Measurements from ENCODE around the gene XCR1. TPM values are rescaled to one million over a fixed set of nuclear protein-coding genes. Genes with fewer than 3 reads are reported as not detected.

XCR1 gene
- total and polyA plus RNA-seq, 2 experiments from 2014 or later, result not detected

DNA sequence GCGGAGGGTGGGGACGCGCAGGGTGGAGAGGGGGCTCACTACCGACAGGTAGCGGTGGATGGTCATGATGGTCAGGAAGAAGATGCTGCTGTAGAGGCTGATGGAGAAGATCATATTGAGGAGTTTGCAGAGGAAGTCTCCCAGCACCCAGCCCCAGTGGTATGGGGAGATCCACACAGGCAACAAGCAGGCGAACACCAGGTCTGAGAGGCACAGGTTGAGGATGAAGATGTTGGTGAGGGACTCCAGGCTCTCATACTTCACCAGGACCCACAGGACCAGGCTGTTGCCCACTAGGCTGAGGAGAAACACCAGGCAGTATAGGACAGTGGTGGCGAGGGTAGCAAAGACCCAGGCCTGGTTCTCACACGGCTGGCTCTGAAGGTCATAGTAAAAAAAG is 5.8 kb downstream of the XCR1 start (continued):
- no peak for TF ChIP-seq EZH2phosphoT487 (IDR thresholded peaks at IDR 0.05; ENCODE audit: unreplicated experiment)

DNA sequence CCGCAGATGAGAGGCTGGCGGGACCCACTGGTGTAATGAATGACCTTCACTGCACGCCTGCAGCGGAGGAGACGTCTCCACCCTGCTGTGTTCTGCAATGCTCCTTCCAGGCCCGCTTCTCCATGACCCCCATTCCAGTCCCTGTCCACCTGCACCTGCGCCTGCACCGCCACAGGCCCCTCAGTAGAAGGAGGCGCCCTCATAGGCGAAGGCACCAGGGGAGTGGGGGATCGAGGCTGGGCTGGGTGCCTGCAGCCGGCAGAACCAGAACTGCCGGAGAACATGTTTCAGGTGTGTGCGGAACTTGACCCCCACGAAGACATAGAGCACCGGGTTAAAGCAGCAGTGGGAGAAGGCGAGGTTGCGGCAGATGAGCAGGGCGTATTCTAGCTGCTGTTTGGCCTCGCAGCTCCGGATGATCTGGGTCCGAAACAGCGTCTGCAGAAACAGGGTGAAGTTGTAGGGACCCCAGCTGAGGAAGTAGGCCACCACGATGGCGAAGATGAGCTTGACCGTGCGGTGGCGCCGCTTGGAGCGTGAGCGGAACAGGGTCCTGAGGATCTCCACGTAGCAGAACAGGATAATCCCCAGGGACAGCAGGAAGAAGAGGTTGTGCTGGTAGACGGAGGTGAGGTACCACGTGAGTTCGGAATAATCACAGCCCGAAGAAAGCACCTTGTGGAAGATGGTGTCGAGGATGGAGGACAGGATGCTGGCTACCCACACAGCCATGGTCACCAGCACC is 6.3 kb downstream of the XCR1 start:
- Mint-ChIP-seq H3K36me3 (ENCODE audit: low read depth) (no peaks in the 10 kb centered on the region), H3K4me3 (no peak overlapping the region), H3K27ac (no peak overlapping the region), H3K9me3 (no peaks in the 10 kb centered on the region; the same call in 1 of the 3 replicates), H3K4me1 (no peaks in the 10 kb centered on the region), H3K27me3 (ENCODE audit: insufficient read depth, low read depth, poor library complexity) (peaks cover 9% of the 10 kb centered on the region)
- TF ChIP-seq ZNF331 (CRISPR knock-in tag; IDR thresholded peaks at IDR 0.05; ENCODE audit: low read depth), result no peak
- H3K4me2 ChIP-seq, result no peak overlapping the region
- H3K4me1 ChIP-seq (ENCODE audit: insufficient read depth), result no peaks in the 10 kb centered on the region
- ATAC-seq, result no peak
- peaks cover 11% of the 10 kb centered on the region; the same call in 1 of the 2 replicates for H3K9me2 ChIP-seq (ENCODE audit: insufficient read depth)
- H3K79me2 ChIP-seq (replicated peaks; ENCODE audit: insufficient read depth), result no peaks in the 10 kb centered on the region
- no peak overlapping the region for H3K27ac ChIP-seq (ENCODE audit: low read depth)
- no peak overlapping the region for H2AFZ ChIP-seq
- no peaks in the 10 kb centered on the region for H4K20me1 ChIP-seq (replicated peaks; ENCODE audit: insufficient read depth)
- H3K36me3 ChIP-seq (ENCODE audit: insufficient read depth), result no peaks in the 10 kb centered on the region
- no peak for DNase-seq (ENCODE audit: low spot score)
- H3F3A ChIP-seq (replicated peaks; ENCODE audit: low read depth), result no peaks in the 10 kb centered on the region
- no peak overlapping the region for H3K4me3 ChIP-seq
- H3K27me3 ChIP-seq (ENCODE audit: insufficient read depth), result no peaks in the 10 kb centered on the region

DNA sequence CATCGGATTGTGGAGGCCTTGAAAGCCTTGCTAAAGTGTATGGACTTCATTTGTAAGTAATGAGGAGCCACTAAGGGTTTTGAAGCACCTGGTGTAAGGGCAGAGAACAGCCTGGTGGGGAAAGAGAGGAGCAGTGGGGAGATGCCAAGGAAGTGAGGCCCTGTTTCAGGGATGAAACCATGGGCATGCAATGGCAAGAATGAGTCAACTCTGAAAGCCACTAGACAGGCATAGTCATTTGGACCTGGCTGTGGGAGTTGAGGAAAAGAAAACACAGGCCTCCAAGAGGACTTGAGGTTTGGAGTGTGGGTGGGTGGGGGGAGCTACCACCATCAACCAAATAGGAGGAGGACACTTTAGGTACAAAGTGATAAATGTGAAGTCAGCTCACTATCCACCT is 7.6 kb downstream of the XCR1 start:
- Mint-ChIP-seq H3K36me3 (ENCODE audit: low read depth) (no peaks in the 10 kb centered on the region), H3K9me3 (no peaks in the 10 kb centered on the region; the same call in 1 of the 3 replicates), H3K4me3 (no peak overlapping the region), H3K27ac (no peak overlapping the region), H3K27me3 (ENCODE audit: insufficient read depth, low read depth, poor library complexity) (peaks cover 9% of the 10 kb centered on the region), H3K4me1 (no peaks in the 10 kb centered on the region)
- Histone ChIP-seq H4K20me1 (replicated peaks; ENCODE audit: insufficient read depth) (no peaks in the 10 kb centered on the region), H3K27me3 (ENCODE audit: insufficient read depth) (no peaks in the 10 kb centered on the region), H3K4me2 (no peak overlapping the region), H3K79me2 (replicated peaks; ENCODE audit: insufficient read depth) (no peaks in the 10 kb centered on the region), H3K36me3 (ENCODE audit: insufficient read depth) (no peaks in the 10 kb centered on the region), H3K4me1 (ENCODE audit: insufficient read depth) (no peaks in the 10 kb centered on the region), H2AFZ (no peak overlapping the region), H3K4me3 (no peak overlapping the region), H3K9me2 (ENCODE audit: insufficient read depth) (peaks cover 11% of the 10 kb centered on the region; the same call in 1 of the 2 replicates), H3K27ac (ENCODE audit: low read depth) (no peak overlapping the region), H3F3A (replicated peaks; ENCODE audit: low read depth) (no peaks in the 10 kb centered on the region)
- DNase-seq (ENCODE audit: low spot score) (no peak), ATAC-seq (no peak)
- TF ChIP-seq ZNF114 (CRISPR knock-in tag; IDR thresholded peaks at IDR 0.05) (no peak), CREB1 (CRISPR knock-in tag; IDR thresholded peaks at IDR 0.05; ENCODE audit: low read depth) (no peak), STAT1 (IDR thresholded peaks at IDR 0.05; ENCODE audit: unreplicated experiment) (no peak), ZNF331 (CRISPR knock-in tag; IDR thresholded peaks at IDR 0.05; ENCODE audit: low read depth) (no peak), NANOG (IDR thresholded peaks at IDR 0.05; ENCODE audit: borderline replicate concordance) (no peak), EZH2phosphoT487 (IDR thresholded peaks at IDR 0.05; ENCODE audit: unreplicated experiment) (no peak), EZH2 (IDR thresholded peaks at IDR 0.05; ENCODE audit: low read depth, unreplicated experiment) (no peak), JUNB (IDR thresholded peaks at IDR 0.05; ENCODE audit: unreplicated experiment) (no peak)
- TF ChIP-seq, protein P1, sequence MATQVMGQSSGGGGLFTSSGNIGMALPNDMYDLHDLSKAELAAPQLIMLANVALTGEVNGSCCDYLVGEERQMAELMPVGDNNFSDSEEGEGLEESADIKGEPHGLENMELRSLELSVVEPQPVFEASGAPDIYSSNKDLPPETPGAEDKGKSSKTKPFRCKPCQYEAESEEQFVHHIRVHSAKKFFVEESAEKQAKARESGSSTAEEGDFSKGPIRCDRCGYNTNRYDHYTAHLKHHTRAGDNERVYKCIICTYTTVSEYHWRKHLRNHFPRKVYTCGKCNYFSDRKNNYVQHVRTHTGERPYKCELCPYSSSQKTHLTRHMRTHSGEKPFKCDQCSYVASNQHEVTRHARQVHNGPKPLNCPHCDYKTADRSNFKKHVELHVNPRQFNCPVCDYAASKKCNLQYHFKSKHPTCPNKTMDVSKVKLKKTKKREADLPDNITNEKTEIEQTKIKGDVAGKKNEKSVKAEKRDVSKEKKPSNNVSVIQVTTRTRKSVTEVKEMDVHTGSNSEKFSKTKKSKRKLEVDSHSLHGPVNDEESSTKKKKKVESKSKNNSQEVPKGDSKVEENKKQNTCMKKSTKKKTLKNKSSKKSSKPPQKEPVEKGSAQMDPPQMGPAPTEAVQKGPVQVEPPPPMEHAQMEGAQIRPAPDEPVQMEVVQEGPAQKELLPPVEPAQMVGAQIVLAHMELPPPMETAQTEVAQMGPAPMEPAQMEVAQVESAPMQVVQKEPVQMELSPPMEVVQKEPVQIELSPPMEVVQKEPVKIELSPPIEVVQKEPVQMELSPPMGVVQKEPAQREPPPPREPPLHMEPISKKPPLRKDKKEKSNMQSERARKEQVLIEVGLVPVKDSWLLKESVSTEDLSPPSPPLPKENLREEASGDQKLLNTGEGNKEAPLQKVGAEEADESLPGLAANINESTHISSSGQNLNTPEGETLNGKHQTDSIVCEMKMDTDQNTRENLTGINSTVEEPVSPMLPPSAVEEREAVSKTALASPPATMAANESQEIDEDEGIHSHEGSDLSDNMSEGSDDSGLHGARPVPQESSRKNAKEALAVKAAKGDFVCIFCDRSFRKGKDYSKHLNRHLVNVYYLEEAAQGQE (IDR thresholded peaks at IDR 0.05; ENCODE audit: unreplicated experiment), result no peak
- TF ChIP-seq, protein P2, sequence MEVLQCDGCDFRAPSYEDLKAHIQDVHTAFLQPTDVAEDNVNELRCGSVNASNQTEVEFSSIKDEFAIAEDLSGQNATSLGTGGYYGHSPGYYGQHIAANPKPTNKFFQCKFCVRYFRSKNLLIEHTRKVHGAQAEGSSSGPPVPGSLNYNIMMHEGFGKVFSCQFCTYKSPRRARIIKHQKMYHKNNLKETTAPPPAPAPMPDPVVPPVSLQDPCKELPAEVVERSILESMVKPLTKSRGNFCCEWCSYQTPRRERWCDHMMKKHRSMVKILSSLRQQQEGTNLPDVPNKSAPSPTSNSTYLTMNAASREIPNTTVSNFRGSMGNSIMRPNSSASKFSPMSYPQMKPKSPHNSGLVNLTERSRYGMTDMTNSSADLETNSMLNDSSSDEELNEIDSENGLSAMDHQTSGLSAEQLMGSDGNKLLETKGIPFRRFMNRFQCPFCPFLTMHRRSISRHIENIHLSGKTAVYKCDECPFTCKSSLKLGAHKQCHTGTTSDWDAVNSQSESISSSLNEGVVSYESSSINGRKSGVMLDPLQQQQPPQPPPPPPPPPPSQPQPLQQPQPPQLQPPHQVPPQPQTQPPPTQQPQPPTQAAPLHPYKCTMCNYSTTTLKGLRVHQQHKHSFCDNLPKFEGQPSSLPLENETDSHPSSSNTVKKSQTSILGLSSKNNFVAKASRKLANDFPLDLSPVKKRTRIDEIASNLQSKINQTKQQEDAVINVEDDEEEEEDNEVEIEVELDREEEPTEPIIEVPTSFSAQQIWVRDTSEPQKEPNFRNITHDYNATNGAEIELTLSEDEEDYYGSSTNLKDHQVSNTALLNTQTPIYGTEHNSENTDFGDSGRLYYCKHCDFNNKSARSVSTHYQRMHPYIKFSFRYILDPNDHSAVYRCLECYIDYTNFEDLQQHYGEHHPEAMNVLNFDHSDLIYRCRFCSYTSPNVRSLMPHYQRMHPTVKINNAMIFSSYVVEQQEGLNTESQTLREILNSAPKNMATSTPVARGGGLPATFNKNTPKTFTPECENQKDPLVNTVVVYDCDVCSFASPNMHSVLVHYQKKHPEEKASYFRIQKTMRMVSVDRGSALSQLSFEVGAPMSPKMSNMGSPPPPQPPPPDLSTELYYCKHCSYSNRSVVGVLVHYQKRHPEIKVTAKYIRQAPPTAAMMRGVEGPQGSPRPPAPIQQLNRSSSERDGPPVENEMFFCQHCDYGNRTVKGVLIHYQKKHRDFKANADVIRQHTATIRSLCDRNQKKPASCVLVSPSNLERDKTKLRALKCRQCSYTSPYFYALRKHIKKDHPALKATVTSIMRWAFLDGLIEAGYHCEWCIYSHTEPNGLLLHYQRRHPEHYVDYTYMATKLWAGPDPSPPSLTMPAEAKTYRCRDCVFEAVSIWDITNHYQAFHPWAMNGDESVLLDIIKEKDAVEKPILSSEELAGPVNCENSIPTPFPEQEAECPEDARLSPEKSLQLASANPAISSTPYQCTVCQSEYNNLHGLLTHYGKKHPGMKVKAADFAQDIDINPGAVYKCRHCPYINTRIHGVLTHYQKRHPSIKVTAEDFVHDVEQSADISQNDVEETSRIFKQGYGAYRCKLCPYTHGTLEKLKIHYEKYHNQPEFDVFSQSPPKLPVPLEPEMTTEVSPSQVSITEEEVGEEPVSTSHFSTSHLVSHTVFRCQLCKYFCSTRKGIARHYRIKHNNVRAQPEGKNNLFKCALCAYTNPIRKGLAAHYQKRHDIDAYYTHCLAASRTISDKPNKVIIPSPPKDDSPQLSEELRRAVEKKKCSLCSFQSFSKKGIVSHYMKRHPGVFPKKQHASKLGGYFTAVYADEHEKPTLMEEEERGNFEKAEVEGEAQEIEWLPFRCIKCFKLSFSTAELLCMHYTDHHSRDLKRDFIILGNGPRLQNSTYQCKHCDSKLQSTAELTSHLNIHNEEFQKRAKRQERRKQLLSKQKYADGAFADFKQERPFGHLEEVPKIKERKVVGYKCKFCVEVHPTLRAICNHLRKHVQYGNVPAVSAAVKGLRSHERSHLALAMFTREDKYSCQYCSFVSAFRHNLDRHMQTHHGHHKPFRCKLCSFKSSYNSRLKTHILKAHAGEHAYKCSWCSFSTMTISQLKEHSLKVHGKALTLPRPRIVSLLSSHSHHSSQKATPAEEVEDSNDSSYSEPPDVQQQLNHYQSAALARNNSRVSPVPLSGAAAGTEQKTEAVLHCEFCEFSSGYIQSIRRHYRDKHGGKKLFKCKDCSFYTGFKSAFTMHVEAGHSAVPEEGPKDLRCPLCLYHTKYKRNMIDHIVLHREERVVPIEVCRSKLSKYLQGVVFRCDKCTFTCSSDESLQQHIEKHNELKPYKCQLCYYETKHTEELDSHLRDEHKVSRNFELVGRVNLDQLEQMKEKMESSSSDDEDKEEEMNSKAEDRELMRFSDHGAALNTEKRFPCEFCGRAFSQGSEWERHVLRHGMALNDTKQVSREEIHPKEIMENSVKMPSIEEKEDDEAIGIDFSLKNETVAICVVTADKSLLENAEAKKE (CRISPR knock-in tag; IDR thresholded peaks at IDR 0.05), result no peak
